Neural progenitor cell (in vitro differentiated cells): Measurements from ENCODE around the gene KPNA1.

Experiments used
- CTCF ChIP-seq: fragments of 200-600 bp; sonication (generic); IDR thresholded peaks from 2 replicates; pipeline ENCODE4 v1.5.1; 2017; ENCODE audit warnings: antibody characterized with exemption, mild to moderate bottlenecking
- EZH2 ChIP-seq: fragments of 200-600 bp; sonication (generic); IDR thresholded peaks from 2 replicates; pipeline ENCODE4 v1.6.1; 2017; ENCODE audit warnings: antibody characterized with exemption, mild to moderate bottlenecking, moderate library complexity

DNA sequence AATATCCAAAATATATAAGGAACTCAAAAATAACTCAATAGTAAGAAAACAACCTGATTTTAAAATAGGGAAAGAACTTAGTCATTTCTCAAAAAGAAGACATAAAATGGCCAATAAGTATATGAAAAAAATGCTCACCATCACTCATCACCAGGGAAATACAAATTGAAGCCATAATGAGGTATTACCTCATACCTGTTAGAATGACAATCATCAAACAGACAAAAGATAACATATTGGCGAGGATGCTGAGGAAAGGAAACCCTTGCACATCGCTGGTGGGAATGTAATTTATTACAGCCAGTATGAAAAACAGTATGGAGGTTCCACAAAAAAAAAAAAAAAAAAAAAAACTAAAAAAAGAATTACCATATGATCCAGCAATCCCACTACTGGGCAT is 38.2 kb downstream of the KPNA1 start:
- TF ChIP-seq CTCF, result no peak
- TF ChIP-seq EZH2, result no peak
